Measurements from ENCODE around the gene SLC25A10. TPM values are rescaled to one million over a fixed set of nuclear protein-coding genes. Genes with fewer than 3 reads are reported as not detected.

Gene SLC25A10
- total RNA-seq, 1 donor from 2014 or later: 9.1 TPM

DNA sequence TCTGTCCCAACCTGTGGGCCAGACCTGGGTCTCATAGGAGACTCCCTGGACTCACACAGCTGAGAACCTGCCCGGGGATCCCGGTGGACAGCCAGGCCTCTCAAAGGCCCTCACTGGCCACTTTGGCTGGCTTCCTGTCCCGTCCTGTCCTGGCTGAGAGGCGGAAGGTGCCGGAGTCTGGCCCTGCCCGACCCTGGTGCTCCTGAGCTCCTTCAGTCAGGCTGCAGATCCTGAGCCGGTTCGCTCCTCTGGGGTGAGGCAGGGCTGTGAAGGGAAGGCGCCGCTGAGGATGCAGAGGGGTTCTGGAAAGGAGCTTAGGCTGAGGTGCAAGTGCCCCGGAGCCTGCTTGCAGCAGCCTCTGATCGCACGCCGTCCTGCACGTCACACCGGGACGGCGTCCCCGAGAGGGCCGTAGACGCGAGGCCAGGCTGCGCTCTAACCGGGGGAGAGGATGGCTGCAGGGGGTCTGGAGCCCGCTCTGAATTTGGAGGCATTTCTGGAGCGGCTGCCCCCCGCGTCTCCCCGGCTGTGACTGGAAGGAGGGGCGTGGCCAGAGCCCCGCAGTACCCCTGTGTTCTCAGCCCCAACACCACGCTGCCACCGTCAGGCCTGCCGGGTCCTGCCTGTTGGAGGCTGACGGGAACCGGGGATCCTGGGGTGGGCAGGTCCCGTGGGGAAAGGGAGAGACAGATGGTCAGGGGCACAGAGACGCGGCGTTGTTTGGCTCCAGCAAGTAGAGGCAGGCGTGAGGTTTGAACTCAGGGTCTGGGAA, 24.1 kb upstream of the SLC25A10 start:
- peaks cover 17% of the 10 kb centered on the region for H3K4me1 Mint-ChIP-seq
- H3K36me3 Mint-ChIP-seq: peaks cover 16% of the 10 kb centered on the region
- H3K4me1 ChIP-seq: peaks cover 5% of the 10 kb centered on the region
- TF ChIP-seq, protein P1, sequence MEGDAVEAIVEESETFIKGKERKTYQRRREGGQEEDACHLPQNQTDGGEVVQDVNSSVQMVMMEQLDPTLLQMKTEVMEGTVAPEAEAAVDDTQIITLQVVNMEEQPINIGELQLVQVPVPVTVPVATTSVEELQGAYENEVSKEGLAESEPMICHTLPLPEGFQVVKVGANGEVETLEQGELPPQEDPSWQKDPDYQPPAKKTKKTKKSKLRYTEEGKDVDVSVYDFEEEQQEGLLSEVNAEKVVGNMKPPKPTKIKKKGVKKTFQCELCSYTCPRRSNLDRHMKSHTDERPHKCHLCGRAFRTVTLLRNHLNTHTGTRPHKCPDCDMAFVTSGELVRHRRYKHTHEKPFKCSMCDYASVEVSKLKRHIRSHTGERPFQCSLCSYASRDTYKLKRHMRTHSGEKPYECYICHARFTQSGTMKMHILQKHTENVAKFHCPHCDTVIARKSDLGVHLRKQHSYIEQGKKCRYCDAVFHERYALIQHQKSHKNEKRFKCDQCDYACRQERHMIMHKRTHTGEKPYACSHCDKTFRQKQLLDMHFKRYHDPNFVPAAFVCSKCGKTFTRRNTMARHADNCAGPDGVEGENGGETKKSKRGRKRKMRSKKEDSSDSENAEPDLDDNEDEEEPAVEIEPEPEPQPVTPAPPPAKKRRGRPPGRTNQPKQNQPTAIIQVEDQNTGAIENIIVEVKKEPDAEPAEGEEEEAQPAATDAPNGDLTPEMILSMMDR (IDR thresholded peaks at IDR 0.05): no peak
- TF ChIP-seq EZH2 (IDR thresholded peaks at IDR 0.05): no peak
- TF ChIP-seq EZH2phosphoT487 (IDR thresholded peaks at IDR 0.05): no peak
- H3K9me3 ChIP-seq (ENCODE audit: low read depth): no peaks in the 10 kb centered on the region
- no peak overlapping the region for H3K9ac ChIP-seq
- H3K9me3 Mint-ChIP-seq: no peaks in the 10 kb centered on the region
- no peak for DNase-seq (ENCODE audit: low spot score)
- no peak overlapping the region for H3K27ac Mint-ChIP-seq
- H4K20me1 ChIP-seq (ENCODE audit: low read depth): peaks cover 20% of the 10 kb centered on the region
- H3K79me2 ChIP-seq (ENCODE audit: low read depth): peaks cover 33% of the 10 kb centered on the region
- no peaks in the 10 kb centered on the region for H3F3A ChIP-seq (ENCODE audit: low read depth)
- no peak overlapping the region for H2AFZ ChIP-seq (replicated peaks)
- H3K4me3 ChIP-seq: no peak overlapping the region
- H3K4me2 ChIP-seq: no peak overlapping the region
- peaks cover 7% of the 10 kb centered on the region for H3K27me3 Mint-ChIP-seq (ENCODE audit: insufficient read depth, low read depth)
- H3K4me3 Mint-ChIP-seq: no peak overlapping the region
- H3K36me3 ChIP-seq: no peaks in the 10 kb centered on the region
- H3K27ac ChIP-seq: no peak overlapping the region
- H3K27me3 ChIP-seq: no peaks in the 10 kb centered on the region

DNA sequence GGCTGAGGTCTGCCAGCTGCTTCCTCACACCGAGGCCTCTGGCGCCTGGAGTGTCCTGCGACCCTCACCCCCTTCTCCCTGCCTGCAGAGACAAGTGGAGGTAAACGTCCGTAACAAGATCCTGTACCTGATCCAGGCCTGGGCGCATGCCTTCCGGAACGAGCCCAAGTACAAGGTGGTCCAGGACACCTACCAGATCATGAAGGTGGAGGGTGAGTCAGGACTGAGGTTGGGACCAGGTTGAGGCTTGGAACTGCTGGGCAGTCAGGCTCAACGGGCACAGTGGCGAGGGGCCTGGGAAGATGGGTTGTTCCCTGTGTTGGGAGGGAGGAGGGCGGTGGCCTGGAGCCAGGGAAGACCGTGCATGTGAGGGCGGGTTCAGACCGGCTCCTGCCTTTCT, 23.5 kb upstream of the SLC25A10 start:
- H3K9me3 Mint-ChIP-seq: no peaks in the 10 kb centered on the region
- Histone ChIP-seq H3K4me3 (no peak overlapping the region), H2AFZ (replicated peaks) (no peak overlapping the region), H3K36me3 (no peaks in the 10 kb centered on the region), H3K9ac (no peak overlapping the region), H3K79me2 (ENCODE audit: low read depth) (peaks cover 28% of the 10 kb centered on the region), H3K9me3 (ENCODE audit: low read depth) (no peaks in the 10 kb centered on the region), H4K20me1 (ENCODE audit: low read depth) (peaks cover 20% of the 10 kb centered on the region), H3F3A (ENCODE audit: low read depth) (no peaks in the 10 kb centered on the region), H3K27me3 (no peaks in the 10 kb centered on the region), H3K4me2 (no peak overlapping the region), H3K27ac (no peak overlapping the region), H3K4me1 (peaks cover 5% of the 10 kb centered on the region)
- peaks cover 16% of the 10 kb centered on the region for H3K36me3 Mint-ChIP-seq
- peaks cover 7% of the 10 kb centered on the region for H3K27me3 Mint-ChIP-seq (ENCODE audit: insufficient read depth, low read depth)
- H3K4me1 Mint-ChIP-seq: peaks cover 16% of the 10 kb centered on the region
- no peak for TF ChIP-seq EZH2phosphoT487 (IDR thresholded peaks at IDR 0.05)
- TF ChIP-seq, protein P1 (IDR thresholded peaks at IDR 0.05): no peak
- no peak for TF ChIP-seq EZH2 (IDR thresholded peaks at IDR 0.05)
- no peak overlapping the region for H3K4me3 Mint-ChIP-seq
- no peak for DNase-seq (ENCODE audit: low spot score)
- no peak overlapping the region for H3K27ac Mint-ChIP-seq

DNA sequence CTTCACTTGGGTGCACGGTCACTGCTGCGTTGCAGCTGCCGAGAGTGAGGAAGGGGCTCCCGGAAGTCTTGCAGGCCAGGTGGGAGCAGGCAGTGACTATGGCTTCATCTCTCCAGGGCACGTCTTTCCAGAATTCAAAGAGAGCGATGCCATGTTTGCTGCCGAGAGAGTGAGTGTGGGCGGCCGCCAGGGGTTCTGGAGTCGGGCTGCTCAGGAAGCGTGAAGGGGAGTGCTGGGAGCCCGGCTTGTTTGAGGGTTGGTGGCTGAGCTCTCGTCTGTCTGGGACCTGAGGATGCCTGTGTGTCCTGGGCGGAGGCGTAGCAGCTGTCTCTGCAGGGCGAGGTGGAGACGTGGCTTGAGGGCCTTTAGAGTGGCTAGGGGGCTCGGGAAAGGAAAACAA, 22.0 kb upstream of the SLC25A10 start:
- Histone ChIP-seq H3K36me3 (no peaks in the 10 kb centered on the region), H3K4me1 (no peaks in the 10 kb centered on the region), H3K9me3 (ENCODE audit: low read depth) (no peaks in the 10 kb centered on the region), H3K9ac (no peak overlapping the region), H3F3A (ENCODE audit: low read depth) (no peaks in the 10 kb centered on the region), H3K27me3 (no peaks in the 10 kb centered on the region), H3K4me2 (no peak overlapping the region), H4K20me1 (ENCODE audit: low read depth) (peaks cover 10% of the 10 kb centered on the region), H3K79me2 (ENCODE audit: low read depth) (peaks cover 16% of the 10 kb centered on the region), H3K4me3 (no peak overlapping the region), H3K27ac (no peak overlapping the region), H2AFZ (replicated peaks) (no peak overlapping the region)
- Mint-ChIP-seq H3K27ac (no peak overlapping the region), H3K9me3 (no peaks in the 10 kb centered on the region), H3K4me3 (no peak overlapping the region), H3K4me1 (peaks cover 6% of the 10 kb centered on the region), H3K36me3 (peaks cover 16% of the 10 kb centered on the region), H3K27me3 (ENCODE audit: insufficient read depth, low read depth) (peaks cover 7% of the 10 kb centered on the region)
- TF ChIP-seq EZH2 (IDR thresholded peaks at IDR 0.05) (no peak), EZH2phosphoT487 (IDR thresholded peaks at IDR 0.05) (no peak)
- TF ChIP-seq, protein P1 (IDR thresholded peaks at IDR 0.05): no peak
- DNase-seq (ENCODE audit: low spot score): no peak
